HL-60 (cell line): ENCODE data around the gene ZFP90.
A peak's percentile ranks its signal among the peaks of the same experiment; 100 is the strongest.

Source experiments
- DNase-seq, 2 experiments: peaks; one replicate each; pipeline ENCODE4 v3.0.0-alpha.2; 2010 to 2020; ENCODE audit warnings: low read depth in 1 of 2, low spot score in 1 of 2
- H3K27ac ChIP-seq: fragments of 250-450 bp; sonication (Bioruptor Pico); replicated peaks from 2 replicates; pipeline ENCODE4 v1.5.1; 2020; ENCODE audit warnings: mild to moderate bottlenecking, moderate library complexity
- H3K27me3 ChIP-seq: fragments of 250-450 bp; sonication (Bioruptor Pico); 2 replicates; pipeline ENCODE4 v1.5.1; 2021; ENCODE audit warnings: mild to moderate bottlenecking, moderate library complexity; ENCODE audit not compliant: insufficient read depth, poor library complexity, severe bottlenecking
- H3K4me3 ChIP-seq: replicated peaks from 2 replicates; pipeline ENCODE4 v1.5.1; 2011; ENCODE audit warnings: mild to moderate bottlenecking, control low read depth, low read length; ENCODE audit not compliant: insufficient read depth
- CTCF ChIP-seq: IDR thresholded peaks from one replicate; pipeline ENCODE4 v1.5.1; 2011; ENCODE audit warnings: low read length, control low read depth, inconsistent platforms; ENCODE audit not compliant: insufficient read depth
- GABPA ChIP-seq: IDR thresholded peaks from 2 replicates; pipeline ENCODE4 v1.6.1; 2012; ENCODE audit warnings: low read depth
- POLR2AphosphoS5 ChIP-seq: IDR thresholded peaks from 2 replicates; pipeline ENCODE4 v1.6.1; 2012; ENCODE audit warnings: low read depth
- REST ChIP-seq: IDR thresholded peaks from 2 replicates; pipeline ENCODE4 v1.6.1; 2012; ENCODE audit warnings: low read depth; ENCODE audit not compliant: insufficient replicate concordance
- SPI1 ChIP-seq: IDR thresholded peaks from 2 replicates; pipeline ENCODE4 v1.6.1; 2012; ENCODE audit warnings: low read depth, mild to moderate bottlenecking, borderline replicate concordance

ZFP90 gene

GRCh38 chr16:68517606-68518166 is 21.4 kb upstream of the ZFP90 start:
- TF ChIP-seq GABPA = no peak
- TF ChIP-seq CTCF = no peak
- peak; percentile 91 for TF ChIP-seq SPI1
- DNase-seq = peak in 1 of 2 experiments; percentile 7
- H3K4me3 ChIP-seq = no peak overlapping the region
- H3K27me3 ChIP-seq = no peaks in the 10 kb centered on the region
- H3K27ac ChIP-seq = no peak overlapping the region

- Histone ChIP-seq H3K4me3 (no peak overlapping the region), H3K27me3 (no peaks in the 10 kb centered on the region), H3K27ac (no peak overlapping the region)
- no peak for TF ChIP-seq CTCF
- TF ChIP-seq REST = no peak
- no peak for TF ChIP-seq GABPA
- TF ChIP-seq POLR2AphosphoS5 = no peak
- no peak for TF ChIP-seq SPI1
- DNase-seq = no peak
These were observed 19.8 kb upstream of the ZFP90 start for GRCh38 chr16:68519225-68519745.

- peak; percentile 72 to 88 for DNase-seq
- TF ChIP-seq GABPA (no peak), CTCF (peak; percentile 95)
- Histone ChIP-seq H3K4me3 (no peak overlapping the region), H3K27ac (no peak overlapping the region), H3K27me3 (no peaks in the 10 kb centered on the region)
These were observed 18.4 kb upstream of the ZFP90 start for GRCh38 chr16:68520649-68521086.

GRCh38 chr16:68524069-68524820 is 14.8 kb upstream of the ZFP90 start:
- DNase-seq = no peak
- Histone ChIP-seq H3K4me3 (no peak overlapping the region), H3K27ac (no peak overlapping the region), H3K27me3 (no peaks in the 10 kb centered on the region)
- no peak for TF ChIP-seq CTCF
- TF ChIP-seq POLR2AphosphoS5 = no peak
- TF ChIP-seq REST = no peak
- no peak for TF ChIP-seq SPI1
- TF ChIP-seq GABPA = no peak
